Type B pancreatic cell (in vitro differentiated cells): ENCODE measurements around the gene SHC3. TPM values are rescaled to one million over a fixed set of nuclear protein-coding genes. Genes with fewer than 3 reads are reported as not detected.

Source experiments
- DNase-seq: peaks from one replicate; pipeline ENCODE4 v3.0.0; 2021; ENCODE audit warnings: mixed read lengths; ENCODE audit not compliant: unreplicated experiment; ENCODE audit errors: extremely low spot score
- H3K27ac Mint-ChIP-seq: 2 replicates; pipeline ENCODE4 v1.8.0; 2021; ENCODE audit warnings: mild to moderate bottlenecking, mixed read lengths
- H3K27me3 Mint-ChIP-seq: 2 replicates; pipeline ENCODE4 v1.8.0; 2021; ENCODE audit warnings: mixed read lengths
- H3K36me3 Mint-ChIP-seq: 2 replicates; pipeline ENCODE4 v1.8.0; 2021; ENCODE audit warnings: mixed read lengths
- H3K4me1 Mint-ChIP-seq: one replicate; pipeline ENCODE4 v1.8.0; 2021; ENCODE audit warnings: mixed read lengths; ENCODE audit not compliant: unreplicated experiment
- H3K4me3 Mint-ChIP-seq: 2 replicates; pipeline ENCODE4 v1.8.0; 2021; ENCODE audit warnings: mild to moderate bottlenecking, mixed read lengths
- H3K9me3 Mint-ChIP-seq: 2 replicates; pipeline ENCODE4 v1.8.0; 2021; ENCODE audit warnings: mixed read lengths
- total RNA-seq: library from RNA; stranded (reverse); gene quantifications from 2 replicates; pipeline ENCODE4 v1.2.1, GENCODE V29; 2021; ENCODE audit warnings: low replicate concordance
- TF ChIP-seq, protein P1 (sequence below): fragments of 200-600 bp; sonication (generic); conservative IDR thresholded peaks from 2 replicates; pipeline ENCODE4 v1.5.0; 2021; ENCODE audit warnings: antibody characterized with exemption, mild to moderate bottlenecking

The SHC3 gene
- total RNA-seq, 1 donor from 2014 or later, result 5.3 TPM

DNA sequence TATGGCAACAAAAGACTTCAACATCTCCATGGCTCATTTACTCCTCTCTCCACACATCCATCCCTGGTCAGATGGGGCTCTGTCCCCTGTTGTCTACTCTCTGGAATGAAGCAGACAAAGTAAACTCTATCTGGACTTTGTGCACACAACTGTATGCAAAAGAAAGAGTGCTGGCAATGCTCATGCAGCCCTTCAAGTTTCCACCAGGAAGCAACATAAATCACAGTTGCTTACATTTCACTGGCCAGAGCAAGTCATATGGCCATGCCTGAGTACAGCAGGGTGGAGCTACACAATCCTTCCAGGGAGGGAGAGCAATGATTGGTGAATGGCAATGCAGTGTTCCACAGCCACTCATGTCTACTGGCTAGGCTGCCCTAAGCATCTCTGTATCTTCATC is 12.4 kb upstream of the SHC3 start:
- DNase-seq, result no peak
- TF ChIP-seq, protein P1, sequence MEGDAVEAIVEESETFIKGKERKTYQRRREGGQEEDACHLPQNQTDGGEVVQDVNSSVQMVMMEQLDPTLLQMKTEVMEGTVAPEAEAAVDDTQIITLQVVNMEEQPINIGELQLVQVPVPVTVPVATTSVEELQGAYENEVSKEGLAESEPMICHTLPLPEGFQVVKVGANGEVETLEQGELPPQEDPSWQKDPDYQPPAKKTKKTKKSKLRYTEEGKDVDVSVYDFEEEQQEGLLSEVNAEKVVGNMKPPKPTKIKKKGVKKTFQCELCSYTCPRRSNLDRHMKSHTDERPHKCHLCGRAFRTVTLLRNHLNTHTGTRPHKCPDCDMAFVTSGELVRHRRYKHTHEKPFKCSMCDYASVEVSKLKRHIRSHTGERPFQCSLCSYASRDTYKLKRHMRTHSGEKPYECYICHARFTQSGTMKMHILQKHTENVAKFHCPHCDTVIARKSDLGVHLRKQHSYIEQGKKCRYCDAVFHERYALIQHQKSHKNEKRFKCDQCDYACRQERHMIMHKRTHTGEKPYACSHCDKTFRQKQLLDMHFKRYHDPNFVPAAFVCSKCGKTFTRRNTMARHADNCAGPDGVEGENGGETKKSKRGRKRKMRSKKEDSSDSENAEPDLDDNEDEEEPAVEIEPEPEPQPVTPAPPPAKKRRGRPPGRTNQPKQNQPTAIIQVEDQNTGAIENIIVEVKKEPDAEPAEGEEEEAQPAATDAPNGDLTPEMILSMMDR, result no peak
- peaks cover 7% of the 10 kb centered on the region for H3K9me3 Mint-ChIP-seq
- H3K4me1 Mint-ChIP-seq, result no peaks in the 10 kb centered on the region
- no peak overlapping the region for H3K27ac Mint-ChIP-seq
- no peak overlapping the region for H3K4me3 Mint-ChIP-seq
- no peaks in the 10 kb centered on the region for H3K36me3 Mint-ChIP-seq
- H3K27me3 Mint-ChIP-seq, result no peaks in the 10 kb centered on the region

DNA sequence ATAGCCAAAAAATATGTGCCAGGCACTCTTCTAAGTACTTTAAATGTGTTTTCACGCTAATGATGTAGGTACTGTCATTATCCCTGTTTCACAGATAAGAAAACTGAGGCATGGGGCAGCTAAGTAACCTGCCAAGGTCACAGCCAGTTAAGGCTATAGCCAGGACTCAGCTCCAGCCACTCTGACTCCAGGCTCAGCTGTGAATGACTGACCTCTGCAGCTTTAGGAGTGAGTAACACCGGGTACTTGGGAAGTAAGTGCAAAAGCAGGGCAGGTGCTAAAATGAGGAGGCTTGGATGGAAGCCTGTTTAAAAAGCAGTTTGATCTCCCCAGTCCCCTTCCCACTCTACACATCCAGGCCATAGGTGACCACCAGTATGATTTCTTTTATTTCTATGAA is 10.6 kb upstream of the SHC3 start:
- TF ChIP-seq, protein P1, result no peak
- peaks cover 4% of the 10 kb centered on the region for H3K27me3 Mint-ChIP-seq
- H3K9me3 Mint-ChIP-seq, result peaks cover 7% of the 10 kb centered on the region
- H3K4me3 Mint-ChIP-seq, result no peak overlapping the region
- no peaks in the 10 kb centered on the region for H3K4me1 Mint-ChIP-seq
- H3K27ac Mint-ChIP-seq, result no peak overlapping the region
- no peak for DNase-seq
- H3K36me3 Mint-ChIP-seq, result no peaks in the 10 kb centered on the region

DNA sequence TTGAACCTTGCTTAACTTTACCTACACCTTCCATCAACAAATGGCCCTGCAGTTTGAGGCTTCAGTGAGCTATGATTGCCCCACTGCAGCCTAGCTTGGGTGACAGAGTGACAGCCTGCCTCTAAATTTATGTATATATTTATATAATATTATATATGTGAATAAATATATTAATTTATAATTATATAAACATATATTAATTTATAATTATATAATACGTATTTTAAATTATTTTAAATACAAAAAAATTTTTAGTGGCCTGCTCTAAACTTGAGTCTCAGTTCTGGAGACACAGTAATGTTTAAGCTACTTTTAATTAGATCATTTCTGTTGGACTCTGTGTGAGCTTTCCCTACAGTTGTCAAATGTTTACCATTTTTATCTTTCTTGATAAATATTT is 9.3 kb upstream of the SHC3 start:
- Mint-ChIP-seq H3K27ac (no peak overlapping the region), H3K9me3 (no peaks in the 10 kb centered on the region), H3K27me3 (peaks cover 10% of the 10 kb centered on the region), H3K4me3 (no peak overlapping the region), H3K4me1 (no peaks in the 10 kb centered on the region), H3K36me3 (no peaks in the 10 kb centered on the region)
- TF ChIP-seq, protein P1, result no peak
- no peak for DNase-seq

DNA sequence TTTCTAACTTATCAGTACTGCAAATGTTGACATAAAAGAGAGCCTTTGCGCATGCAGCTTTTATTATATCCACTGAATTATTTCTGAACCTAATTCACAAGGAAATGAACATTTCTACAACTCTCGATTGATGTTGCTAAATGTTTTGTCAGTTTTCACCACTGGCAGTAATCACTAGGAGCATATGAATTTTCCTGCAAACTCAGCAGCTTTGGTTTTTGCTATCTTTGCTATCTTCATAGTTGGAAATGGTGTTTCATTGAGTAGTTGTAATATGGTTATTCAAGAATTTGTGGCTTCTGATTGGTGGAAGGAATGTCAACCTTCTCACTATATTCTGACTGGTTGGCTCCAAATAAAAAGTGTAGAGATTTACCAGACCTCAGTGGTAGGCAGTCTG is 8.9 kb upstream of the SHC3 start:
- Mint-ChIP-seq H3K9me3 (no peaks in the 10 kb centered on the region), H3K4me1 (no peaks in the 10 kb centered on the region), H3K36me3 (no peaks in the 10 kb centered on the region), H3K4me3 (no peak overlapping the region), H3K27ac (no peak overlapping the region), H3K27me3 (peaks cover 10% of the 10 kb centered on the region)
- TF ChIP-seq, protein P1, result no peak
- no peak for DNase-seq

DNA sequence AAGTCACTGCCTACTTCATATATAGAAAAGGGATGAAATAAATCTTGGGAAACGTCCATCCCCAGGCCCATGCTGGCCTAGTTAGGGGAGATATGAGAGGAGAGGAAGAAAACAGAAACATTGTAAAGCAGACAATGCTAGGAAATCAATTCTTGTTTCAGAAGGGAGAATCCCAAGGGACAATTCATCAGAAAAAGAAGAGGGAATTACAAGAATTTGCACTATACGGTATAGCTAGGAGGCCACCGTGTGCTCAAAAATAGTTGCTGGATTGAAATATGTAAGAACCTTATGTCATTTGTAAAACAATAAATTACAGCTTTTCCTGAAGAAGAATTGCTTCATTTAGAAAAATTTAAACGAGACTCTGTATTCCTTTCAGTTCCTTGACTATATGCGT is 8.3 kb upstream of the SHC3 start:
- no peaks in the 10 kb centered on the region for H3K36me3 Mint-ChIP-seq
- H3K27ac Mint-ChIP-seq, result no peak overlapping the region
- H3K4me1 Mint-ChIP-seq, result no peaks in the 10 kb centered on the region
- H3K27me3 Mint-ChIP-seq, result peaks cover 10% of the 10 kb centered on the region
- DNase-seq, result no peak
- H3K4me3 Mint-ChIP-seq, result no peak overlapping the region
- TF ChIP-seq, protein P1, result no peak
- no peaks in the 10 kb centered on the region for H3K9me3 Mint-ChIP-seq

DNA sequence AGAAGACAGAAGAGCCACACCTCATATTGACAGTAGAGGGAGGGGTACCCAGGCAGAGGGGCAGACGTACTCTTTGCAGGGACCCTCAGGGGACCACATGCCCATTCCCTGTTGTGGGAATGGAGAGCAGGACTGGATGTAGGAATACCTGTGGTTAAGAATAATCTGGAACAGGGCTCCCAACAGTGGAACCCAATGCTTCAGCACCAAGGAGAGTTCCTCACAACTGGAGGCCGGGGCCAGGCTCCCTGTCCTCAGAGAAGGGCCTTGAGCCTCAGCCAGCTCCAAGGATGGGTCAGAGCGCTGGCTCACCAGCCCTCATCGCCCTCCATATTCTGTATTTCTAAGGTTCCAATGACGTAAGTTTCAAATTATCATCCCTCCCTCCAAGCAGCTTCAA is 7.4 kb upstream of the SHC3 start:
- peaks cover 6% of the 10 kb centered on the region for H3K4me1 Mint-ChIP-seq
- DNase-seq, result no peak
- no peaks in the 10 kb centered on the region for H3K9me3 Mint-ChIP-seq
- TF ChIP-seq, protein P1, result no peak
- H3K4me3 Mint-ChIP-seq, result no peak overlapping the region
- no peaks in the 10 kb centered on the region for H3K36me3 Mint-ChIP-seq
- H3K27ac Mint-ChIP-seq, result no peak overlapping the region
- H3K27me3 Mint-ChIP-seq, result peaks cover 10% of the 10 kb centered on the region
